Body of pancreas (tissue), 4 donors: Measurements from ENCODE around the gene LDLRAD4. TPM values are rescaled to one million over a fixed set of nuclear protein-coding genes. Genes with fewer than 3 reads are reported as not detected.

Experiments
- ATAC-seq: fragments of 150-250 bp; one replicate; pipeline ENCODE4 v1.9.1; 2016
- DNase-seq, 4 donors: peaks; one replicate each; pipeline ENCODE4 v3.0.0-alpha.2; 2019
- H3K27ac ChIP-seq, 4 donors: fragments of 200-600 bp; sonication (generic); 1 replicate in 3 of 4; 2 replicates in 1 of 4; pipeline versions ENCODE4 v1.5.1 to v1.6.1; 2016 to 2019; ENCODE audit warnings: mild to moderate bottlenecking in 1 of 4, mixed read lengths in 1 of 4, moderate library complexity in 1 of 4
- H3K27me3 ChIP-seq, 2 donors: fragments of 200-600 bp; sonication (generic); one replicate each; pipeline ENCODE4 v1.6.0; 2016; ENCODE audit warnings: mild to moderate bottlenecking in 1 of 2
- H3K36me3 ChIP-seq, 2 donors: fragments of 200-600 bp; sonication (generic); replicated peaks in 1 of 2; 2 replicates each; pipeline ENCODE4 v1.5.1; 2016; ENCODE audit warnings: low read depth in 2 of 2; ENCODE audit not compliant: insufficient read depth in 1 of 2
- H3K4me1 ChIP-seq: fragments of 200-600 bp; sonication (generic); one replicate; pipeline ENCODE4 v1.6.0; 2016
- H3K4me3 ChIP-seq, 2 donors: fragments of 200-600 bp; sonication (generic); 1 replicate in 1 of 2; 2 replicates in 1 of 2; pipeline ENCODE4 v1.5.1; 2016 to 2019
- H3K9me3 ChIP-seq, 3 donors: fragments of 200-600 bp; sonication (generic); 1 replicate in 2 of 3; 2 replicates in 1 of 3; pipeline ENCODE4 v1.5.1; 2016
- CTCF ChIP-seq, 7 experiments: fragments of 450-650 bp in 4 of 7; fragments of 200-600 bp in 3 of 7; sonication (generic) in 3 of 7; IDR thresholded peaks; one replicate each; pipeline ENCODE4 v1.5.1; 2016 to 2019; ENCODE audit warnings: antibody characterized with exemption in 7 of 7
- POLR2A ChIP-seq, 3 donors: fragments of 450-650 bp; IDR thresholded peaks; one replicate each; pipeline ENCODE4 v1.6.1; 2016; ENCODE audit warnings: antibody characterized with exemption in 3 of 3, mild to moderate bottlenecking in 2 of 3
- WGBS, 2 donors: methylation state at CpG; one replicate each; pipeline ENCODE4 v1.1.5; 2017; 5-methylcytosine and 5-hydroxymethylcytosine counted together
- intact Hi-C: fragments of 100-400 bp; cut with DNase I; formaldehyde crosslinking; loops from one replicate; pipeline ENCODE4 v1.15.1; 2023
- total RNA-seq, 2 donors: library from RNA; depleted of rRNA; stranded (reverse); fragments of >200 nt; gene quantifications; one replicate each; pipeline ENCODE4 v1.1.0, GENCODE V29; 2016

The LDLRAD4 gene
- total RNA-seq, 2 donors from 2014 or later, result 8.6 to 35.9 TPM

DNA sequence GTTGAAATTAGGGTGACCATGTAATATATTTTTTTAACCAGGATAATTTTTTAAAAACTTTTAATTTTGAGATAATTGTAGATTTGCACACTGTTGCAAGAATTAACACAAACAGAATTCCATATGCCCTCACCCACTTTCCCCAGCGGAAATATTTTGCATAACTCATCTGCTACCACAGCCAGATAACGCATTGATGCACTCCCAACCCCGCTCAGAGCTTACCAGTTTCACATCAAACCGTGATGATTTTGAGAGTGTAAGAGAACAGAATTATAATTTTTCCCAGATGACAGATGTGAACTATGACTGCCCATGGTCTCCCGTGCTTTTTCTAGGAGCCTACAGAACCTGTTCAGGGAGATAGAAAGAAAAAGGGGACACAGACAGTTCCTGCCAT, 35.2 kb upstream of the LDLRAD4 start:
- DNase-seq (no peak), ATAC-seq (no peak)
- Histone ChIP-seq H3K9me3 (no peaks in the 10 kb centered on the region), H3K4me3 (no peak overlapping the region), H3K36me3 (no peaks in the 10 kb centered on the region), H3K27me3 (no peaks in the 10 kb centered on the region), H3K4me1 (no peaks in the 10 kb centered on the region), H3K27ac (no peak overlapping the region)
- TF ChIP-seq POLR2A (IDR thresholded peaks at IDR 0.05) (no peak), CTCF (IDR thresholded peaks at IDR 0.05) (no peak)
- intact Hi-C loops, result no loop called here
- WGBS, 2 donors, result 66 to 71% methylated on average over 5 of the region's 5 CpGs

- TF ChIP-seq POLR2A (IDR thresholded peaks at IDR 0.05) (no peak), CTCF (IDR thresholded peaks at IDR 0.05) (no peak)
- Histone ChIP-seq H3K27ac (no peak overlapping the region), H3K27me3 (no peaks in the 10 kb centered on the region), H3K4me1 (no peaks in the 10 kb centered on the region), H3K4me3 (no peak overlapping the region), H3K9me3 (no peaks in the 10 kb centered on the region), H3K36me3 (no peaks in the 10 kb centered on the region)
- 68 to 72% methylated on average over 8 of the region's 8 CpGs for WGBS, 2 donors
- DNase-seq (no peak), ATAC-seq (no peak)
- intact Hi-C loops, result no loop called here
These were observed 34.8 kb upstream of the LDLRAD4 start for GRCh38 chr18:13183790-13184189.

DNA sequence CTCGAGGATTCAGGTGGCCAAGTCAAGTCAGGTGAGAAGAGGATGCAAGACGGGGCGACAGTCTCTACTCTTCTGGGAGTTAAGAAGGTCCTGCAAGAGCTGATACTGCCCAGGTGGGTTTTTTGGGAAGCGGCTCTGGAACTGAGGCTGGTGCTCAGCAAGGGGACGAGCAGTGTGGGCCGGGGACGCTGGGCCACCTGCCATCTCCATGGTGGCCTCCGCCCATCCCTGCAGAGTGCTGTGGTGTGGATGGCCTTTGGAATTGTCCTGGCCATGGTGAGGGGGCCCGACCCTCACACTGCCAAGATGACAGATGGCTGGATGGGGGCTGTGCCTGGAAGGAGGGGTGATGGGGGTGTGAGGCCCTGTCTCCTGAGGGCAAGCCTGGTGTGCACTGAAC, 34.2 kb upstream of the LDLRAD4 start:
- H3K9me3 ChIP-seq, result no peaks in the 10 kb centered on the region
- ATAC-seq (no peak), DNase-seq (no peak)
- no peak for TF ChIP-seq POLR2A (IDR thresholded peaks at IDR 0.05)
- no peak for TF ChIP-seq CTCF (IDR thresholded peaks at IDR 0.05)
- no peak overlapping the region for H3K27ac ChIP-seq
- H3K4me3 ChIP-seq, result no peak overlapping the region
- intact Hi-C loops, result no loop called here
- no peaks in the 10 kb centered on the region for H3K27me3 ChIP-seq
- H3K36me3 ChIP-seq, result no peaks in the 10 kb centered on the region
- no peaks in the 10 kb centered on the region for H3K4me1 ChIP-seq
- WGBS, 2 donors, result 76 to 87% methylated on average over 5 to 9 of the region's 9 CpGs

GRCh38 chr18:13185675-13186198, 32.8 kb upstream of the LDLRAD4 start:
- Histone ChIP-seq H3K27ac (no peak overlapping the region), H3K4me1 (no peaks in the 10 kb centered on the region), H3K4me3 (no peak overlapping the region), H3K36me3 (no peaks in the 10 kb centered on the region), H3K27me3 (no peaks in the 10 kb centered on the region), H3K9me3 (no peaks in the 10 kb centered on the region)
- intact Hi-C loops, result no loop called here
- TF ChIP-seq POLR2A (IDR thresholded peaks at IDR 0.05) (no peak), CTCF (IDR thresholded peaks at IDR 0.05) (no peak)
- DNase-seq (no peak), ATAC-seq (no peak)
- WGBS, 2 donors, result 70 to 77% methylated on average over 3 to 8 of the region's 8 CpGs

DNA sequence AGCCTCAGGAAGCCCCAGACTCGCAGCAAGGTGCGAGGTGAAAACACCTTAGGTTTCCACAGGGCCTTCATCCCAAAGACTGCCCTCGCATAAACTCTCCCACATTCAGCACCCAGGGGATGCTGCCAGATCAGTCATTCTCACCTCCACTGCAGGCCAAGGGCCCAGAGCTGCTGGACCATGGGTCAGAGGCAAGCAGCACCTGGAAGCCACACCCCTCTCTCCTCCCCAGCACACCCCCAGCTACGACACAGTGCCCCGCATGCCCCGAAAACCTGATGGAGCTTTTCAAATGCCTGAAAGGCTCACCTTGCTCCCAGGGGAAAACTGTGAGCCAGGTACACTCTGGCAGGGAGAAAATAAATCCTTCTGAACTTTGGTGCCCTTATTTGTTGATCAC, 31.9 kb upstream of the LDLRAD4 start:
- no peak for DNase-seq
- no peak for TF ChIP-seq POLR2A (IDR thresholded peaks at IDR 0.05)
- TF ChIP-seq CTCF (IDR thresholded peaks at IDR 0.05), result no peak
- Histone ChIP-seq H3K36me3 (no peaks in the 10 kb centered on the region), H3K4me3 (no peak overlapping the region), H3K9me3 (no peaks in the 10 kb centered on the region), H3K27ac (no peak overlapping the region), H3K27me3 (no peaks in the 10 kb centered on the region), H3K4me1 (peaks cover 5% of the 10 kb centered on the region)
- intact Hi-C loops, result no loop called here
- no peak for ATAC-seq
- WGBS, 2 donors, result 54 to 73% methylated on average over 5 to 6 of the region's 6 CpGs
